DMS153 (cell line): ENCODE data around the gene PACS1.
A peak's percentile ranks its signal among the peaks of the same experiment; 100 is the strongest.
"Not testable (repeated sequence)": the region's sequence is repeated elsewhere in the genome, so short reads cannot be mapped to it uniquely, and the experiment has no call there.

ENCODE experiments used
- DNase-seq: peaks from one replicate; lab custom pipeline; 2025; lab: John Stamatoyannopoulos, UW

PACS1 gene

DNA sequence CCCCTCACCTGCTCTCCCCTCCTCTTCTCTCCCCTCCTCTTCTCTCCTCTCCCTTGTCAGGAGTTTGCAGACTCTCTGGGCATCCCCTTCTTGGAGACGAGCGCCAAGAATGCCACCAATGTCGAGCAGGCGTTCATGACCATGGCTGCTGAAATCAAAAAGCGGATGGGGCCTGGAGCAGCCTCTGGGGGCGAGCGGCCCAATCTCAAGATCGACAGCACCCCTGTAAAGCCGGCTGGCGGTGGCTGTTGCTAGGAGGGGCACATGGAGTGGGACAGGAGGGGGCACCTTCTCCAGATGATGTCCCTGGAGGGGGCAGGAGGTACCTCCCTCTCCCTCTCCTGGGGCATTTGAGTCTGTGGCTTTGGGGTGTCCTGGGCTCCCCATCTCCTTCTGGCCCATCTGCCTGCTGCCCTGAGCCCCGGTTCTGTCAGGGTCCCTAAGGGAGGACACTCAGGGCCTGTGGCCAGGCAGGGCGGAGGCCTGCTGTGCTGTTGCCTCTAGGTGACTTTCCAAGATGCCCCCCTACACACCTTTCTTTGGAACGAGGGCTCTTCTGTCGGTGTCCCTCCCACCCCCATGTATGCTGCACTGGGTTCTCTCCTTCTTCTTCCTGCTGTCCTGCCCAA, 206.0 kb downstream of the PACS1 start:
- DNase-seq = no peak

- DNase-seq = not testable (repeated sequence)
Measured at GRCh38 chr11:66276619-66277018, 206.5 kb downstream of the PACS1 start.

- not testable (repeated sequence) for DNase-seq
Measured at GRCh38 chr11:66277064-66277463, 207.0 kb downstream of the PACS1 start.

- DNase-seq = no peak
Measured at GRCh38 chr11:66277471-66278362, 207.6 kb downstream of the PACS1 start, which contains the start of gene CNIH2. TSS of gene CNIH2 (plus strand) at chr11:66278175. CDS start at chr11:66278457, 282 bp downstream.

DNA sequence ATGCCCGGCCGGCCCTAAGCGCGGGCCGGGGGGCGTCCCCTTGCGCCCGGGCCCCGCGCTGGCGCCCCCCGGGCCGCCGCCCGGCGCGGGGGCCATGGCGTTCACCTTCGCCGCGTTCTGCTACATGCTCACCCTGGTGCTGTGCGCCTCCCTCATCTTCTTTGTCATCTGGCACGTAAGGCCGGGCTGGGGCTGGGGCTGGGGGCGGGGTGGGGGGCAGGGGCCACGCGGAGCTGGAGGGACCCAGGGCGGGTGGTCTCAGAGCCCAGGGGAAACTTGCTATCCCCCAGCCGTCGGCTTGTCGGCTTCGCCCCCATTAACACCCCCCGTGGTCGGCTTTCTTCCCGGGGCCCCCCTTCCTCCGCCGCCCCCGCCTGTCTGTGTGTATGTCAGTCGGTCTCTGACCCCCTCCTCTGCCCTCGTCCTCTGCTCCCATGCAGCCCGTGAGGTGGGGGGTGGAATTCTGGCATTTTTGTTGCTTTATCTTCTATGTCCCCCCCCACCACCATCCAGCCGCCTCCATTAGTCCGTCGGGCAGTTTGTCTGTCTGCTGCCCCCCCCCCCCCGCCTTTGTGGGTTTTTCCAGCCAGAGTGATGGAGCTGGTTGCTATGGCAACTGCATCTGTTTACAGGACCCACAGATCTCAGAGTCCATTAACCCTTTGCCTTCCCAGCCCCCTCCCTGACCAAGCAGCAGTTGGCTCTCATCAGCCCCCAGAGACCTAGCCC, 208.5 kb downstream of the PACS1 start:
- no peak for DNase-seq

- no peak for DNase-seq
Measured at GRCh38 chr11:66279092-66279734, 209.1 kb downstream of the PACS1 start.

GRCh38 chr11:66280428-66280827, 210.4 kb downstream of the PACS1 start:
- no peak for DNase-seq

DNA sequence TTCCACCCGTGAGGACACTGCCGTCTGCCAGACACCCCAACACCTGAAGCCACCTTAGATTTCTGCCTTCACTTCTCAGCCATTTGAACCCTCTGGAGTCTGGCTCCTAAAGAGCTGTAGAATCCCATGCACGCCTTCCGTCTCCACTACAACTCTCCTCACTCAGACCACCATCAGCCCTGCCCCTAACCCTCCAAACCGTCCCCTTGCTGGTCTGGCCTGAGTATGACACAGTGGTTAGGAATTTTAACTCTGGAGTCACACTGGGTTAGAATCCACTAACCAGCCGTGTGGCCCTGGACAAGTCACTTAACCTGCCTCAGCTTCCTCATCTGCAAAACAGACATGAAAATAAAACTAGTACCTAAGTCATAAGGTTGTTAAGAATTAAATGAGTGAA, 210.9 kb downstream of the PACS1 start:
- no peak for DNase-seq

DNA sequence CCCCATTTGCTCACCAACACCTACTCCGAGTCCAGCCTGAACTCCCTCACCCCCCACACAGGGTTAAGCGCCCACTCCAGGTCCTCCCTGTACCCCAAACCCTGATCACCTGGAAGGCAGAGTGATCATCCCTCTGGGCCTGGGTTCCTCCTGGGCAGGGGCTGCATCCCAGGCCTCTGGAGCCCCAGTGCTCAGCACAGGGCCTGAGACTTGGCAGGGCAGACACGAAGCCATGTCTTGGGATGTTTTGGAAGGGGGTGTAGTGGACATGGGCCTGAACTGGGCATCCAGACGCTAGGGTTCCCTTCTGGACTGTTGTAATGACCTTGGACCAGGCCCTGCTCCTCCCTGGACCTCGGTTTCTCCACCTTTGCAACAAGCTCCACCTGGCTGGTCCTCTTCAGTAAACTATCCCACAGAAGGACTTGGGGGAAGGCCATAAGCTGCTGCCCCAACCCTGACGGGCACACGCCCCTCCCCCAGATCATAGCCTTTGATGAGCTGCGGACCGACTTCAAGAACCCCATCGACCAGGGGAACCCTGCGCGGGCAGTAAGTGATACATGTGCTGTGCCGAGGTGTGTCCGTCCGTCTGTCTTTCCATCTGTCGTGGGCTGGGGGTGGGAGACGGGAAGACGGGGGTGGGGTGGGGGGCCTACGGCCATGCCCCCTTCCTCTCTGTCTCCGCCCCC, 211.8 kb downstream of the PACS1 start:
- no peak for DNase-seq

DNA sequence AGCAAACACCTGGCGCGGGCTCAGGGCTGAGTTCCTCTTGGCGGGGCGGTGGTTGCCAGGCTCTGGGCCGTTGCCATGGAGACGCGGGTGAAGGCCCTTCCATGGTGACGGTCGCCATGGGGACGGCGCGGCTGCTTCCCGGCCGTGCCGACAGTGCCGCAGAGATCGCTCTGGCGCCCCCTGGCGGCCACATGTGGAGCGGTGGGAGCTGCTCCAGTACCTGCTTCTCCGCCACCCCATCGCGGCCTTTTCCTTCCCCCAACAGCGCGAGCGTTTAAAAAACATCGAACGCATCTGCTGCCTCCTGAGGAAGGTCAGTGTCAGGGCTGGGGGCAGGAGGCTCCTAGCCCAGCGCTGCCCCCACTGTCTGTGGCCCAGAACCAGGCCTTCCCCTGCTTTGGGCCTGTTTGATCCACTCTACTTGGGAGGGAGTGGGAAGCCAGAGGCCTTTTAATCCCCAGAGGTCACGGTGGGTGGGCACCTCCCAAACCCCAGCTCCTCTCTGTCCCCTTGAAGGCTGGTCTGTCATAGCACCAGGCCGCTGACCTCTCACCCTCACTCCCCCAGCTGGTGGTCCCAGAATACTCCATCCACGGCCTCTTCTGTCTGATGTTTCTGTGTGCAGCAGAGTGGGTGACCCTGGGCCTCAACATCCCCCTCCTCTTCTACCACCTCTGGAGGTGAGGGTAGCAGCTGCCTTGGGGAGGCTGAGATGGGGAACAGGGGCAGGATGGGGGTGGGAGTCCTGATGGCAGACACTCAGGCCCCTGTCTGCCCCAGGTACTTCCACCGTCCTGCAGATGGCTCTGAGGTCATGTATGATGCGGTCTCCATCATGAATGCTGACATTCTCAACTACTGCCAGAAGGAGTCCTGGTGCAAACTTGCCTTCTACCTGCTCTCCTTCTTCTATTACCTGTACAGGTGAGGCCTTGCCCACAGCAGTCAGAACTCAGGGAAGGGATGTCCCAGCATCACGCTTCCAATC, 212.7 kb downstream of the PACS1 start:
- peak; percentile 87 for DNase-seq

GRCh38 chr11:66283461-66284105, 213.5 kb downstream of the PACS1 start:
- no peak for DNase-seq

GRCh38 chr11:66284526-66285078, 214.5 kb downstream of the PACS1 start:
- no peak for DNase-seq

DNA sequence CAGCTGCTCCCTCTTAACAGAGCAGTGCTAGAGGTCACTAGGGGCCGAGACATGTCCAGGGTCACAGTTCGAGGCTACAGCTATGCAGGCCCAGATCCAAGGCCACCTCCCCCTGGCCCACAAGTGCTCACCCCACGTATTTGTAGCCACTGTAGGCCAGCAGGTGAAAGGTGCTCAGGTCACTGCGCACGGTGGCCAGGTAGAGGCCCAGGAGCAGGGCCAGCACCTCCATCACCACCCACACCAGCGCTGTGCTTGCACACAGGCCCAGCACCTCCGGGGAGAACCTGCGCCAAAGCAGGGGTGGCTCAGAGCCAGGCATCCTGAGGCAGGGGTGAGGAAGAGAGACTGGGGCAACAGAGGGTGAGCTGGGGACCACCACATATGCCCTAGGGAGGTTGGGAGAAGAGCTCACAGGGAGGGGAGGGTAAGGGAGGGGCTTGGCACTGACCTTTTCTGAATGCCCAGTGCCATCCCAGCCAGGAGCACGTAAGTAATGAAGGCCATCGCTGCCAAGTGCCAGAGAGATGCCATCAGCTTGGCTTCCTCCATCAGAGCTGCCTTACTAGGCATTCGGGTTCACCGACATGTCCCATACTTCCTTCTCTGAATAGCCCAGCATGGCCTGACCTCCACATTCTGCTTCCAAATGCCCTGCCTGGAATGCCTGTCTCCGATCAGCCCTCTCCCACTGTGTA, 215.3 kb downstream of the PACS1 start:
- DNase-seq = no peak

DNA sequence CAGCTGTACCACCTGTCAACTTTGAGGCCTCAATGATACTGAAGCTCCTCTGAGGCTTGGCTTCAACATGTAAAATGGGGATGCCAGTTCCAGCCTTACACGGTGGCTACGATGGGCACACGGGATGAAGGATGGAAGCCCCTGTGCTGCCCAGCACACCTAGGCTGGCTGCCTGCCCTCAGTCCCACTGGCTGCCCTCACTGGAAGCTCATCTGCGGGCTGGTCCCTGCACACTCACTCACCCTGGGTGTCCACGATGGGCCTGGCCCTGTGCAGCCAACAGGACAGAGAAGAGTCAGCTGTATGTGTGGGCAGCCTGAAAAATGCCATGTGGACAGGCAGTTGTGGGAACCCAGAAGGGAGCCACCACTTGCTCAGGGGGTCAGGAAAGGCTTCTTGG, 216.6 kb downstream of the PACS1 start:
- DNase-seq = no peak

- DNase-seq = no peak
Measured at GRCh38 chr11:66287211-66287888, 217.3 kb downstream of the PACS1 start.

- no peak for DNase-seq
Measured at GRCh38 chr11:66287889-66288670, 218.0 kb downstream of the PACS1 start.
